ENCODE results near the gene VCAN. TPM values are rescaled to one million over a fixed set of nuclear protein-coding genes. Genes with fewer than 3 reads are reported as not detected.
"Not testable (repeated sequence)": the region's sequence is repeated elsewhere in the genome, so short reads cannot be mapped to it uniquely, and the experiment has no call there.

VCAN gene
- total RNA-seq, 1 experiment from 2014 or later: 0.72 TPM

DNA sequence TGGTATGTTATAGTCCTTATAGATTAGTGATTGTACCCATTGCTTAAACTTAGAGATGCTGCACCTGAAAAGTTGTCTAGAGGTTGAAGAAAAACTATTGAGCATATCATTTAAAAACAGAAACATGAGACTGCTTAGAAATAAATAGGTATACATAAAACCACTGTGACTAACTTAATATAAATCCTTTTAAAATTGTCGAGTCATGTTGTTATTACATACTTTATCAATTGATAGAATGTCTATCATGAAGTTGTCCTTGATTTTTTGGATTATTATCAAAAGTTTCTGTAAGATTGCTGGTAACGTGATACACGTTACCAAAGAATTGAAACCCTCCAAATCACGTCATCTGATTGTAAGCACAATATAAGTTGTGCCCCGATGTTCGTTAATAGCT is 35.3 kb upstream of the VCAN start:
- no TSS peak for BruUV-seq (replicated peaks)
- no peaks in the 10 kb centered on the region for H3K27me3 ChIP-seq (ENCODE audit: control insufficient read depth, insufficient read depth, low read length)
- ATAC-seq: no peak

GRCh38 chr5:83437697-83438096 is 33.8 kb upstream of the VCAN start:
- DNase-seq (ENCODE audit: low read depth, low spot score); H3K4me1 ChIP-seq (ENCODE audit: control insufficient read depth, insufficient read depth, low read length); intact Hi-C loops (cut with micrococcal nuclease; ENCODE audit: unreplicated experiment); H3K36me3 ChIP-seq (ENCODE audit: control insufficient read depth, insufficient read depth, low read length); POLR2A ChIA-PET; H3K4me3 ChIP-seq (ENCODE audit: low read depth in 2 of 2, low read length in 2 of 2); in situ Hi-C loops (cut with HindIII; ENCODE audit: low pct_unique_long_range_greater_than_20kb, low sequenced_read_pairs); H3K9me3 ChIP-seq (ENCODE audit: control insufficient read depth, insufficient read depth, low read depth, low read length); H3K27ac ChIP-seq (ENCODE audit: low read length); H3K27me3 ChIP-seq (ENCODE audit: control insufficient read depth, insufficient read depth, low read length); CTCF ChIA-PET; BruUV-seq (replicated peaks); ATAC-seq: not testable (repeated sequence)

More for the DNA sequence above, 35.3 kb upstream of the VCAN start:
- TF ChIP-seq, protein P1, sequence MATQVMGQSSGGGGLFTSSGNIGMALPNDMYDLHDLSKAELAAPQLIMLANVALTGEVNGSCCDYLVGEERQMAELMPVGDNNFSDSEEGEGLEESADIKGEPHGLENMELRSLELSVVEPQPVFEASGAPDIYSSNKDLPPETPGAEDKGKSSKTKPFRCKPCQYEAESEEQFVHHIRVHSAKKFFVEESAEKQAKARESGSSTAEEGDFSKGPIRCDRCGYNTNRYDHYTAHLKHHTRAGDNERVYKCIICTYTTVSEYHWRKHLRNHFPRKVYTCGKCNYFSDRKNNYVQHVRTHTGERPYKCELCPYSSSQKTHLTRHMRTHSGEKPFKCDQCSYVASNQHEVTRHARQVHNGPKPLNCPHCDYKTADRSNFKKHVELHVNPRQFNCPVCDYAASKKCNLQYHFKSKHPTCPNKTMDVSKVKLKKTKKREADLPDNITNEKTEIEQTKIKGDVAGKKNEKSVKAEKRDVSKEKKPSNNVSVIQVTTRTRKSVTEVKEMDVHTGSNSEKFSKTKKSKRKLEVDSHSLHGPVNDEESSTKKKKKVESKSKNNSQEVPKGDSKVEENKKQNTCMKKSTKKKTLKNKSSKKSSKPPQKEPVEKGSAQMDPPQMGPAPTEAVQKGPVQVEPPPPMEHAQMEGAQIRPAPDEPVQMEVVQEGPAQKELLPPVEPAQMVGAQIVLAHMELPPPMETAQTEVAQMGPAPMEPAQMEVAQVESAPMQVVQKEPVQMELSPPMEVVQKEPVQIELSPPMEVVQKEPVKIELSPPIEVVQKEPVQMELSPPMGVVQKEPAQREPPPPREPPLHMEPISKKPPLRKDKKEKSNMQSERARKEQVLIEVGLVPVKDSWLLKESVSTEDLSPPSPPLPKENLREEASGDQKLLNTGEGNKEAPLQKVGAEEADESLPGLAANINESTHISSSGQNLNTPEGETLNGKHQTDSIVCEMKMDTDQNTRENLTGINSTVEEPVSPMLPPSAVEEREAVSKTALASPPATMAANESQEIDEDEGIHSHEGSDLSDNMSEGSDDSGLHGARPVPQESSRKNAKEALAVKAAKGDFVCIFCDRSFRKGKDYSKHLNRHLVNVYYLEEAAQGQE (IDR thresholded peaks at IDR 0.05; ENCODE audit: insufficient read depth in 1 of 2, low read depth in 2 of 2, low read length in 1 of 2): no peak
- TF ChIP-seq TCF7L2 (IDR thresholded peaks at IDR 0.05; ENCODE audit: low read depth, low read length) (no peak), SIN3A (IDR thresholded peaks at IDR 0.05; ENCODE audit: borderline replicate concordance, insufficient read depth, low read depth, low read length) (no peak), POLR2AphosphoS5 (IDR thresholded peaks at IDR 0.05; ENCODE audit: low read depth, low read length) (no peak)
- TF ChIP-seq, protein P2, sequence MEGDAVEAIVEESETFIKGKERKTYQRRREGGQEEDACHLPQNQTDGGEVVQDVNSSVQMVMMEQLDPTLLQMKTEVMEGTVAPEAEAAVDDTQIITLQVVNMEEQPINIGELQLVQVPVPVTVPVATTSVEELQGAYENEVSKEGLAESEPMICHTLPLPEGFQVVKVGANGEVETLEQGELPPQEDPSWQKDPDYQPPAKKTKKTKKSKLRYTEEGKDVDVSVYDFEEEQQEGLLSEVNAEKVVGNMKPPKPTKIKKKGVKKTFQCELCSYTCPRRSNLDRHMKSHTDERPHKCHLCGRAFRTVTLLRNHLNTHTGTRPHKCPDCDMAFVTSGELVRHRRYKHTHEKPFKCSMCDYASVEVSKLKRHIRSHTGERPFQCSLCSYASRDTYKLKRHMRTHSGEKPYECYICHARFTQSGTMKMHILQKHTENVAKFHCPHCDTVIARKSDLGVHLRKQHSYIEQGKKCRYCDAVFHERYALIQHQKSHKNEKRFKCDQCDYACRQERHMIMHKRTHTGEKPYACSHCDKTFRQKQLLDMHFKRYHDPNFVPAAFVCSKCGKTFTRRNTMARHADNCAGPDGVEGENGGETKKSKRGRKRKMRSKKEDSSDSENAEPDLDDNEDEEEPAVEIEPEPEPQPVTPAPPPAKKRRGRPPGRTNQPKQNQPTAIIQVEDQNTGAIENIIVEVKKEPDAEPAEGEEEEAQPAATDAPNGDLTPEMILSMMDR (IDR thresholded peaks at IDR 0.05): no peak
- ChIA-PET POLR2A (no interaction called here), CTCF (no interaction called here)
- no peaks in the 10 kb centered on the region for H3K36me3 ChIP-seq (ENCODE audit: control insufficient read depth, insufficient read depth, low read length)
- no peaks in the 10 kb centered on the region for H3K9me3 ChIP-seq (ENCODE audit: control insufficient read depth, insufficient read depth, low read depth, low read length)
- in situ Hi-C loops (cut with HindIII; ENCODE audit: low pct_unique_long_range_greater_than_20kb, low sequenced_read_pairs) (no loop called here), intact Hi-C loops (cut with micrococcal nuclease; ENCODE audit: unreplicated experiment) (no loop called here)
- H3K27ac ChIP-seq (ENCODE audit: low read length): no peak overlapping the region
- no peak overlapping the region for H3K4me3 ChIP-seq (ENCODE audit: low read depth in 2 of 2, low read length in 2 of 2)
- no peaks in the 10 kb centered on the region for H3K4me1 ChIP-seq (ENCODE audit: control insufficient read depth, insufficient read depth, low read length)
- no peak for DNase-seq (ENCODE audit: low read depth, low spot score)

DNA sequence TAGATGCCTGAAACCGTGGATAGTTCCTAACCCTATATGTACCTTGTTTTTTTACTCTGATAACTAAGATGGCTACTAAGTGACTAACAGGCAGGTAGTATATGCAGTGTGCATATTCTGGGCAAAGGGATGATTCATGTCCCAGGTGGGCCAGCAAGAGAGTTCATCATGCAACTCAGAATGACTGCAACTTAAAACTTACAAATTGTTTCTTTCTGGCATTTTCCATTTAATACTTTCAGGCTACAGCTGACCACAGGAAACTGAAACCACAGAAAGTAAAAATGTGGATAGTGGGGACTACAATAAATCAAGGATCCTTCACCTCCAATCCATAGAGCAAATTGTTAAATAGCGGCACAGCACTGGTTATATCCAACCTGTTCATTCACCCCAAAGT is 30.7 kb upstream of the VCAN start:
- intact Hi-C loops (cut with micrococcal nuclease; ENCODE audit: unreplicated experiment): loop anchor here (10.0 kb wide), 1 partner anchor 376 kb away; no protein-coding TSS in a partner anchor
- Histone ChIP-seq H3K4me1 (ENCODE audit: control insufficient read depth, insufficient read depth, low read length) (no peaks in the 10 kb centered on the region), H3K27me3 (ENCODE audit: control insufficient read depth, insufficient read depth, low read length) (no peaks in the 10 kb centered on the region), H3K27ac (ENCODE audit: low read length) (no peak overlapping the region), H3K4me3 (ENCODE audit: low read depth in 2 of 2, low read length in 2 of 2) (no peak overlapping the region), H3K9me3 (ENCODE audit: control insufficient read depth, insufficient read depth, low read depth, low read length) (no peaks in the 10 kb centered on the region), H3K36me3 (ENCODE audit: control insufficient read depth, insufficient read depth, low read length) (no peaks in the 10 kb centered on the region)
- in situ Hi-C loops (cut with HindIII; ENCODE audit: low pct_unique_long_range_greater_than_20kb, low sequenced_read_pairs): no loop called here
- POLR2A ChIA-PET: no interaction called here
- DNase-seq (ENCODE audit: low read depth, low spot score): no peak
- BruUV-seq (replicated peaks): no TSS peak
- ATAC-seq: no peak
- CTCF ChIA-PET: no interaction called here
- TF ChIP-seq, protein P2 (IDR thresholded peaks at IDR 0.05): no peak
- TF ChIP-seq TCF7L2 (IDR thresholded peaks at IDR 0.05; ENCODE audit: low read depth, low read length) (no peak), SIN3A (IDR thresholded peaks at IDR 0.05; ENCODE audit: borderline replicate concordance, insufficient read depth, low read depth, low read length) (no peak), POLR2AphosphoS5 (IDR thresholded peaks at IDR 0.05; ENCODE audit: low read depth, low read length) (no peak)
- TF ChIP-seq, protein P1 (IDR thresholded peaks at IDR 0.05; ENCODE audit: insufficient read depth in 1 of 2, low read depth in 2 of 2, low read length in 1 of 2): no peak
